HUDEP-2 (cell line): ENCODE results near the gene CENPP.
A peak's percentile ranks its signal among the peaks of the same experiment; 100 is the strongest.

Source experiments
- DNase-seq, 76 experiments: peaks; one replicate each; lab custom pipeline; 2025; ENCODE audit not compliant: unreplicated experiment in 76 of 76; lab: John Stamatoyannopoulos, UW

Gene CENPP

DNA sequence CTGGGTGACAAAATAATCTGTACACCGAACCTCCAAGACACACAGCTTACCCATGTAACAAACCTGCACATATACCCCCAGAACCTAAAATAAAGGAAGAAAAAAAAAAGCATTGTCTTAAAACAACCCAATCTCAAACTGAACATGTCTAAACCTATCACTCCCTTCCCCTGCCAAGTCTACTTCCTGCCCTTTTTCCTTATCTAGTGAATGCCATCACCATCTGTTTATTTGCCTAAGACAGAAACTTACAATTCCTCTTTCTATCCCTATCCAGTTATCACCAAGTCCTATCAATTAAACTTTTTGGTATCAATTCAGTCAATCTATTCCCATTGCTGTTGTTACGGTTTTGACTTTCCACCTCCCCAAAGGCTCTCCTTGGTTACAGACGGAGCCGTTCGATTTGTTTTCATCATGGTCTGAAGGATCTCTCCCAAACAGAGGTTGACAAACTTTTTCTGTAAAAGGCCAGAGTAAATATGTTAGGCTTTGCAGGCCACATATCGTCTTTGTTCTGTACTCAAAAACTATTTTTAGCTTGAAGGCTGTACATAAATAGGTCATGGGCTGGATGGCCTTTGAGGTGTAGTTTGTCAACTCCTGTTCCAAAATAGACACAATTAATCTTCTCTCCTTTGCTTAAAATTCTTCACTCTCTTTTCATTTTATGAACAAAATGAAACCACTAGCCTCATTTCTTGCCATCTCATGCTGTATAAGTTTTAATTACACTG, 12.7 kb upstream of the CENPP start:
- DNase-seq = peak in 6 of 76 experiments; percentile 1 to 27 (median 12)

DNA sequence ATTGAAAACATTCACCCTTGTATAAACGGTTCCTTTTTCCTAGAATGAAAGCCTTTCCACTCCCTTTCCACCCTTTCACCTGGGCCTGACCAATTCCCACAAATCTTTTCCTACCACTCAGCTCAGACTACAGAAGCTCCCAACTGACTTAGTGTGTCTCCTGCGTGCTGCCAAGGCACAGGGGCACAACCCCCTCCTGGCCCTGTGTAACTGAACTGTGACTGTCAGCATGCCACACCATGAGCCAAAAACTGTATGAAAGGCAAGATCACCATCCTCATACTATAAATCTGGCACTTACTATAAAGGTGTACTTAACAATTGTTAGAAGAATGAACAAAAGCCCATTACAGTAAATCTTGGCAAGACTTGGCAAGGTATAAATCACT, 12.1 kb upstream of the CENPP start:
- no peak for DNase-seq

DNA sequence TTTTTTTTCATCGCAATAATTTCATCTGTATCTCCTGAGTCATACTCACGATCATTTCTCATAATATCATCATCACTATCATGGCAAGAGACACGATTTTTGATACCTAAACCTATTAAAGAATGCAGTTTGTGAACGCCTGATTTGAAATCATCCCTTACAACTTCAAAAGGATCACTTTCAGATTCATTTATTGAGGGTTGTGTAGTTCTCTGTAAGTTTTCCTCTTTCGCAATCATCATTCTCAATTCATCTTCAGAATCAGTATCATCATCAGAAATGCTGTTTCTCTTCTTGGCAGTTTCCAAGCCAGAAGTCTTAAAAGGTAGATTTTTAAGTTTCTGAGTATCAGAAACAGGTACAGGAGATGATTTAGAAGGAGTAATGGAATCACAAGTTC, 10.3 kb upstream of the CENPP start:
- no peak for DNase-seq

DNA sequence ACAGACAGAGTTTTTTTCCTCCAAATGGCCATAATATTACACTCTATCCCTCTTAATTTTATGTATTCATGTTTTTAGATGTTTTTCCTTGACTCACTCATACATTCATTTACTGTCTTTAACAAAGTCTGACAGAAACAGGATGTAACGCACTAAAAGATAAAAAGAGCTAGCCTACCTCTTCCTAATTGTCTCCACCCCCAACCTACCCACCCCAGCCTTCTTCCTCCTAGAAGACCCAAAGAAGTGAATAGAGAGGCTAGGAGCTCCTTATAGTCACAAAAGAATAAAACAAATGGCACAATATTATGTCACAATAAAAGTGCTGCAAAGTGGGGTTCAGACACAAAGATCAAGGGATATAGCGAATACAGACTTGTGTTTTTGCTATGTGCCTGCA, 1.3 kb upstream of the CENPP start:
- peak in 1 of 76 experiments; percentile 25 for DNase-seq

DNA sequence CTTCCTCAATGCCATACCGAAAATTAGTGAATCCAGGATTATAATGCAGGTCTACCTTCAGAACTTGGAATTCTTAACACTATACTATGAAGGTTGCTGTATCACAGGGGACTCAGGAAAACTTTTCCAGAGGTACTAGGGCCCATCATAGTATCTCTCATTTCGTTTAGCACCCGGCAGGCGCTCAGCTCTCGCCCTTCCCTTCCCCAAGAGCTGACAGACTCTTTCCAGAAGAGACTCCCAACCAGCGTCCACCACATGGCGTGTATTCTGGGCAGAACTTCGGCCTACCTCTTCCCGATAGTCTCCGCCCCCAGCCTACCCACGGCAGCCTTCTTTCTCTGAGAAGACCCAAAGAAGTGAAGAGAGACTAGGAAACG, 874 bp upstream of the CENPP start:
- DNase-seq = peak in 3 of 76 experiments; percentile 44 to 54 (median 50)

DNA sequence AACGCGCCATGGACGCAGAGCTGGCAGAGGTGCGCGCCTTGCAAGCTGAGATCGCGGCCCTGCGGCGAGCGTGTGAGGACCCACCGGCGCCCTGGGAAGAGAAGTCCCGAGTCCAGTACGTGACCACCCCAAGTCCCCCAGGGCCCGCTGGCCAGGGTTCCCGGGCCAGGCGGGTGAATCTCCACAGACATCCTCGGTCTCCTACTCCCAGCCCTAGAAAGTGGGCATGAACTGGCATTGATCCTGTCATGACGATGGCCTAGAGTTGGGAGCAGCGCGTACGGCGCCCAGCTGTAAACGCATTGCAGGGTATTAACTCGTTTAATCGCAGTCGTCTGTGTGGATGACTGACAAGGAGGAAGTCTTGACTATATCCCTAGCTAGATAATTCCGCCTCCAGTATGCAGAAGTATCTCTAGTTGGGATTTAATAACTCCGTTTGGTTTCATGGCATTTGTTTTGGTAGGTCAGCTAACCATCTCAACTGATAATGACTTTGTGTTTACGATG, 293 bp downstream of the CENPP start:
- DNase-seq = peak in 18 of 76 experiments; percentile 6 to 68 (median 33)

DNA sequence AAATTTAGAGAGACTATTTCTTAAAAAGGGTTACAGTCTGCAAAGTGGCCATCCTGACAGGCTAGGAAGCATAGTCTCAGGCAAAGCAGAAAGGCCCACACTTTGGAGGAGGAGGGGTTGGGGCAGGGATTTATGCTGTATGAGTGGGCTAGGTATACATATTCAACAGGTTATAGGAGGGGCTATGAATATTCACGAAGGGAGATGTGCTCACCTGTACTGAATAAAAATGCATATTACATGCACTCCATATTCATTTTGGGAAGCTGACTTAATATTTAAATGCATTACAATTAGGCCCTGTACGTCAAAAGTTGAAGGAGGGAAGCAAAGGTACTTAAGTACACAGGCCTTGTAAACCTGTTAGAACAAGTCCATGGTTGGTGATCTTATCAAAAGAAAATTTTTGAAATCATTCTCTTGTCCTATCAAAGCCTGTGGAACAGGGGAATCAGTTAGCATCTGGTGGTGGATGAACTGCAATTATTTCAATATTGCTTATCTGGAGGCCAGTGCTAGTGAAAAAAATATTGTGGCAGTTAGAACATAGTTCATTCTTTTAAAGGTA, 1.6 kb downstream of the CENPP start:
- DNase-seq = peak in 1 of 76 experiments; percentile 5

DNA sequence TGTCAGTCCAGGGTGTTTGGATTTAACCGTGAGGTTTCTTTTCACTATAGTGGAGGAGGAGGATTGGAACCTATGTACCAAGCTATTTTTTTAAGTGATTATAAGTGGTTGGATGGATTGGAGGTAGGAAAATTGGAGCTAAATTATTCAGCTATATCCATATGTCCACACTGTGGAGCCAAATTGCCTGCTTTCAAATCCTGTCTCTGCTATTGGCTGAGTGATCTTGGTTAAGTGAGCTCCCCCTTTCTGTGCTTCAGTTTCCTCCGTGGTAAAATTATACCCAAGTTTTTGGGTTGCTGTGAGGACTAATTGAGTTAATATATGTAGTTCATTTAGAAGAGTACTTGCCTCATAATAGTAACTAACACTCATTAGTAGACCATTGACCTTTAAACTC, 2.5 kb downstream of the CENPP start:
- DNase-seq = peak in 15 of 76 experiments; percentile 3 to 44 (median 22)

DNA sequence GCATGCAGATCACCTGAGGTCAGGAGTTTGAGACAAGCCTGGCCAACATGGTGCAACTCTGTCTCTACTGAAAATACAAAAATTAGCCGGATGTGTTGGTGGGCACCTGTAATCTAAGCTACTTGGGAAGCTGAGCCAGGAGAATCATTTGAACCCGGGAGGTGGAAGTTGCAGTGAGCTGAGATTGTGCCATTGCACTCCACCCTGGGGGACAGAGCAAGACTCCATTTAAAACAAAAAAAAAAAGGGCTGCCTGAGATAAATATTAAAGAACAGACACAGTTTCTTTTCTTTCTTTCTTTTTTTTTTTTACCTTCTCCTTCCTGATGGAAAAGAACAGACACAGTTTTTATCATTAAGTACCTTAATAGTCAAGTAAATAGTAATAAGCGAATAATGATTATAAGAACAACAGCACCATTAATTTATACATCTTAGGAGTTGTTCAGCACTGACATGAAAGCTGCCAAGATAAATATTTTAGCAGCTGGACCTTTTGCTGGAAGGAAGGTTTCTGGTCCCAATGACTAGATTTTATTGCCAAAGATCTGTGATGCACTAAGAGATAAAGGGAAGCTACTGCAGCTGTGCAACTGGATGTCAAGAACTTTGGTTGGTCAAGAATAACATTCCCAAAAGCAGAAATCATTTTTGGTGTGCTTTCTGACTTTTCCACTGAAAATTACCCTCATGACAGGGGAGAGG, 7.0 kb downstream of the CENPP start:
- DNase-seq = no peak

DNA sequence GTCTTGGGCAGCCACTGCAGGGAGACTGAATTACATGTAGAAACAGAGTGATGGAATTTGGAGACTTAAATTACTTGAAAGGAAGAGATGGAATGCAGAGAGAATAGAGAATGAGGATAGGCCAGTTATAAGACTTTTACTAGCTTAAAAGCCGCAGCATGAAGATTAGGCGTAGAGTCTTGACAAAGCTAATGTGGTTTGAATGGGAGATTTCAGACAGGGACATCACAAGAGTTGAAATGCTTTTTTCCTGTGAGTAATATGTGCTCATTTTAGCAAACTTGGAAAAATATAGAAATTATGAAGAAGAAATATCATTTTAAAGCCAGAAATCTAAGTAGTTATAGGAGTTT, 7.5 kb downstream of the CENPP start:
- no peak for DNase-seq

DNA sequence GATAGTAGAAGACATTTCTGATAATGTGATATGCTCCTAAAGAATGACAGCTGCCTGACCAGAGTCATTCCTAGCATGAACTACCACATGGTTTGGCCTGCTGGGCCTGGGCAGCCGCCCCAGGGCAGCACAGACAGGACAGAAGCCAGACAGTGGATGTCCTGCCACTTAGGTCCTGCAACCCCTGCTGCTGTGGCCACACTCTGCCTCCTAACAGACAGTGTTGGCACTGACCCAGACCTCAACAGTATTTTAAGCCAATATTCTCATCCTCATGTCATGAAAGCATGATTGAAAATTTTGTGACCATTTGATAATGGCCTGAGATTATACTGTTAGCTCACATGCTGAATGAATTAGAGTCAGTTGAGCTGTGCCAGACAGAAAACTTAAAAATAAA, 15.8 kb downstream of the CENPP start:
- no peak for DNase-seq

DNA sequence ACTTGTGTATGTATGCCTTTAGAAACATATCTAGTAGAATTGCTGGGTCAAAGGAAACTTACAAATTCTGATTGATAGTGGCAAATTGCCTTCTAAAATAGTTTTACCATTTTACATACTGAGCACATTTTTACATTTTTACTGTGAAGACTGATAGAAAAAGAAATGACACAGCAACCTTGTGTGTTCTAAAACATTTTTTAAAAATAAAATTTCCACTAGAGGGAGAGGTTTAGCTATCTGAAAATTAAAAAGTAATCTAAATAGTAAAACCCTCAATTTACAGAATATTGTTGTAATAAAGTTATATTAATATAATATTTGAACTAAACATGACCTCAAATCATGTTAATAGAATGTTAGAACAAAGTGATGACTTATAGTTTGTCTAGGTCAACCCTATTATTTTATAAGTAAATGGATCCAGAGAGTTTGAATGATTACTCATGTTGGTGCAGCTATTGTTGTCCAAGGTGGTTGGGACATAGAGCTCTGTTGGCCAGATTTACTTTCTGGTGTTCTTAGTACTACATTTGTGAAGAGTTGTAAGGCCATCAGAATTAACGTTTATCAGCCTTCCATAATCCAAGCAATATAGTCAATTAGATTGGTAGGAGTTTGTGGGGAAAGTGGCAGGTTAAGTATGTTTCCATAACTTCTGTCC, 17.2 kb downstream of the CENPP start:
- DNase-seq = no peak

DNA sequence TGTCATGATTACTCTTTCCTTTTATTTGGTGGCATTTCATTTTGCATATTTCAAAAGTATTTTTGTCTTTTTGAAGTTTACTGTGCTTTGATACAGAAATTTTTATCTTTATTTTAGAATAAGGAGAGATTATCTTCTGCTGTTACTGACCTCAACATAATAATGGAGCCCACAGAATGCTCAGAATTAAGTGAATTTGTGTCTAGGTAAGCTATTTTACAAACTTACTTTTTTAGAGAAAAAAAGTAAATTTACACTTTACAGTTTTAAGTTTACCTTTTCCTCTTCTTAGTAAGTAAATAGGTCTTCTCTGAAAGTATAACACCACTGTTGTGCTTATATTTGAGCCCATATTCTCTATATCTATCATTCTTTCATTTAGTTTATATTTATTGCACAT, 19.8 kb downstream of the CENPP start:
- DNase-seq = no peak

DNA sequence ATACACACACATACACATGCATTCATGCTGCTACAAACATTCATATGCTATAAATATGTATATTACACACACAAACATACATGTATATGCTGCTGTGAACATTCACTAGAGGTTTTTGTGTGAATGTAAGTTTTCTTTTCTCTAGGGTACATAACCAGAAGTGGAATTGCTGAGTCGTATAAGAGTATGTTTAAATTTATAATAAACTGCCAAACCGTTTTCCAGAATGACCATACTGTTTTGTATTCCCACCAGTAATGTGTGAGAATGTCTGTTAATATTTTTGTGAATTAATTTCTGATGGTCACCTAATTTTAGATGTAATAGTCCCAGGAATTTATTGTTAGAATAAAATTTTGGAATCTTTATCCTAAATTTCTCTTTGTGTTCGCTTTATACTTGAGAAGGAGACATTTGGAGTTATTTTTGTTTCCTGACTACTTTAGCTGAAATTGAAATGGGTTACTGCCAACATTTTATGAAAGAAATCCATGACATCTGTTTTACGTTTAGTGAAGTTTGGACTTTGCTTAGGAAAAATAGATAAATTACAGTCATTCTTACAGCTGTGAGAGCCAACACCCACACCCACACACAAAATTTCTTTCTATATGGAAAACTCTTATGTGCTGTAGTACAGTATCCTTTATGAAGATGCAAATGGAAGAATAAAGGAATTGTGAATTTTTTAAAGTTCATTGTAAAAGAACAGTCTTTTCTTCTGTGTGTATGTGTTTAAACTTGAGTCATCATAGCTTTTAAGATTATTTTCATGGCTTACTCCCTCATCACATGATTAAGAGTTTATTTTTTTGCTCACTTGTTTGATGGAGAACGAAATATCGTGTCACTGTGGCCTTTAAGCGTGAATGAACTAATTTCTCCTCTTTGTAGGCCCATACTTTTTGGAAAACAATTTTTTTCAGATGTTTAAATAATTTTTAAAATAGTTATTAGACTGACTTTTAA, 24.3 kb downstream of the CENPP start:
- no peak for DNase-seq

DNA sequence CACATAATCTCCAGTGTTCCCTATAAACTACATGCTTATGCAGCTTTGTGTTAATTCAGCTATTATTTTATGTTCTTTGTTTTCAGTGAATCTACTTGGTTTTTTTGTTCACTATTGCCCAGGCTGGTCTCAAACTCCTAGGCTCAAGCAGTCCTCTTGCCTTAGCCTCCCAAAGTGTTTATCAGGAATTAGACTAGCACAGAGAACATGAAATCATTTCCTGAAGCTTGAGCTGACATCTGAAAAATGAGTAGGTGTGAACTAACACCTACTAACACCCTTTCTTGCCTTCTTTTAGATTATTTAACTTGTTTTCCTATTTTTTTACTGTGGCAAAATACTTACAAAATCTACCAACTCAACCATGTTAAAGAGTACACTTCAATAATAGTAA, 25.0 kb downstream of the CENPP start:
- DNase-seq = no peak

DNA sequence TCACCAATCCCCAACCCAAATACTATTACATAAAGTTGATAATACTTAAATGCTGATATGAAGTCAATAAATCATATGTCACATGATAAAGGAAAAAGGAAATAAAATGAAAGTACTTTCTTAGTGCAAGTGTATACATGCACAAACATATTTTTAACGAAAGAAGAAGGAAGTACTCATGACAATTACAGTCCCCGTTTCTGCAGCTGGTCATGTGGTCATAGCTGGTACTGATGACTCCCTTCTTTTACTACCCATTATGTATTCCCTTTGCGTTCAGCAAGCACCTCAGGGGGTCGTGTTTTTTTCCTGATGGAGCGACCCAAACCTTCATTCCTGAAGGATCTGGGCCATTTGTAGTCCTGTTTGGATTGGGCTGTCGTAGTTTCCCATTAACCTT, 27.3 kb downstream of the CENPP start:
- DNase-seq = no peak

DNA sequence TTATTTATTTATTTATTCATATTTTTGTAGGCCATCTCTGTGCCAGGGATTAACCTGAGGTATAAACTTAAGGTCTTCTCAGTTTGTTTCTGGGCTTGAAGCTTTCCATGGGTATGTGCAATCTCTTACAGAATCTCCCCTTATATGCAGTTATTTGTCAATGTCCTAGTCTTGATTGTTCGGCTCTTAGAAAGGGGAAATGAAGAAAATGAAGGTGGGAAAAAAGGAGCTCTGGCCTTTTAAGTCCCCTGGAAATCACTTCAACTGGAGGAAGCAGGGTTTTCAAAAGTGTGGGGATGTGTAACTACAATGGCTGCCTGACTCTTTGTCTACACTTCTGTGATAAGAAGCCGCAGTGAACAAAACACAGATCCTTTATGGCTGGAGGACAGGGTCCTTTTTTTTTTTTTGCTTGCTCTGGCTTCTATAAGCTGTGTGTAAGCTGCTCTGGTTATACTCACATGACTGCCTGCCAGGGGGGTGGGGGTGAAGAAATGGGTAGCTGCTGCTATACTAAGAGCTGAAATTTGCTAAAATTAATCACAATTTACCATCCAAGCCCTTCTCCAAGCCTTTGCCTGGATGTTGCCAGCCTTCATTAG, 33.7 kb downstream of the CENPP start:
- no peak for DNase-seq

DNA sequence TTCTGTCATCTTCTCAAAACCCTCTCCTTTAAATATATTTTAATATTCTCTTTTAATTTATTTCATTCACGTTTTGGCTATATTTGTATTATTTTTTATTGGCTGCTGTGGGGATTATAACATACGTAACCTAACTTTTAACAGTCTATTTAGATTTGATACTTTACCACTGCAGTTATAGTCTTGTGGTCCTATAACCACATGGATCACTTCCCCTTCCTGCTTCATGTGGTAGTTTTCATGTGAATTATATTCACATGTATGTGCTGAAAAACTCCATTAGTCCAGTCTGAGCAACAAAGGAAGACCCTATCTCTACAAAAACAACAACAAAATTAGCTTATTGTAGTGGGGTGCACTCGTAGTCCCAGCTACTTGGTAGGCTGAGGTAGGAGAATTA, 34.3 kb downstream of the CENPP start:
- DNase-seq = no peak

DNA sequence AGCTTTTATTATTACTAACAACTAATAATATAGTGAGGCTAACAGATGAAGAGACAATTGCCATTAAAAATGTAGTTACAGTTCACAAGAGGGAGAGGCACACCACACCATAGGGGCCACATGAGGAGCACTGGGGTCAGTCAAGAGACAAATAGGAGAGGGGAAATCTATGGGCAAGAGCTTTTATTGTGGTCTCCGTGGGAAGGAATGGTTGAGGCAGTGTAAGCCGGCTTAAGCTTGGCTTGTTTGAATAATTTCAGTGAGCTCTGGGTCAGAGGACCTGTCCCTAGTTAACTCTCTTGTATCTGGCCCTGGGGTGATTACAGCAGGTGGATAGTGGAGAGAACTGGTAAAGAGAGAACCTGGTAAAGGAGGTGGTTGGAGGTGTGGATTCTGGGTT, 43.3 kb downstream of the CENPP start:
- DNase-seq = no peak

DNA sequence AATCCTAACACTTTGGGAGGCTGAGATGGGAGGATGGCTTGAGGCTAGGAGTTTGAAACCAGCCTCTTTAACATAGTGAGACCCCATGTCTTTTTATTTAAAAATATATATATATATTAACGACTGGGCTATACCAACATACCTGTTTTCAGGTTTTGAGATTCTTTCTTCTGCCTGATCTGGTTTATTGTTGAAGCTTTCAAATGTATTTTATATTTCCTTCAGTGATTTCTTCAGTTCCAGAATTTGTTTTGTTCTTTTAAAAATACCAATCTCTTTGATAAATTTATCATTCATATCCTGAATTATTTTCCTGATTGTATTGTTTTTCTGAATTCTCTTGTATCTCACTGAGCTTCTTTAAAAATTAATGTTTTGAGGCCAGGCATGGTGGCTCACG, 47.4 kb downstream of the CENPP start:
- no peak for DNase-seq
